Nephron progenitor cell (in vitro differentiated cells): ENCODE results near the gene PLCH1.

ENCODE experiments used
- DNase-seq: peaks from one replicate; pipeline ENCODE4 v3.0.0; 2021
- H3K27ac Mint-ChIP-seq: 2 replicates; pipeline ENCODE4 v1.8.0; 2021; ENCODE audit warnings: mild to moderate bottlenecking, moderate library complexity, mixed read lengths
- H3K27me3 Mint-ChIP-seq: 2 replicates; pipeline ENCODE4 v1.8.0; 2021; ENCODE audit warnings: mild to moderate bottlenecking, low read depth, mixed read lengths; ENCODE audit not compliant: poor library complexity
- H3K36me3 Mint-ChIP-seq: 2 replicates; pipeline ENCODE4 v1.8.0; 2021; ENCODE audit warnings: low read depth, mixed read lengths
- H3K4me1 Mint-ChIP-seq: 2 replicates; pipeline ENCODE4 v1.8.0; 2021; ENCODE audit warnings: mixed read lengths
- H3K4me3 Mint-ChIP-seq: 2 replicates; pipeline ENCODE4 v1.8.0; 2021; ENCODE audit warnings: mild to moderate bottlenecking, moderate library complexity, mixed read lengths
- H3K9me3 Mint-ChIP-seq: 2 replicates; pipeline ENCODE4 v1.8.0; 2021; ENCODE audit warnings: mild to moderate bottlenecking, moderate library complexity, mixed read lengths
- CTCF ChIP-seq: fragments of 200-600 bp; sonication (generic); IDR thresholded peaks from 2 replicates; pipeline ENCODE4 v1.5.0; 2021; ENCODE audit warnings: antibody characterized with exemption

The PLCH1 gene

GRCh38 chr3:155744626-155745324 lies at the start of gene PLCH1:
PLCH1 (minus strand) TSS chr3:155745071; CDS start chr3:155704224, 40,847 bp downstream.
- peak within 1 kb of the TSS; percentile 99 for H3K27ac Mint-ChIP-seq
- no peaks in the 10 kb centered on the region for H3K36me3 Mint-ChIP-seq
- no peak for TF ChIP-seq CTCF
- no peaks in the 10 kb centered on the region for H3K9me3 Mint-ChIP-seq
- peaks cover 93% of the 10 kb centered on the region for H3K4me1 Mint-ChIP-seq
- no peaks in the 10 kb centered on the region for H3K27me3 Mint-ChIP-seq
- H3K4me3 Mint-ChIP-seq: peak within 1 kb of the TSS; percentile 99
- peak; percentile 75 for DNase-seq

- Mint-ChIP-seq H3K4me3 (no peak overlapping the region), H3K4me1 (peaks cover 4% of the 10 kb centered on the region), H3K36me3 (peaks cover 83% of the 10 kb centered on the region), H3K27me3 (peaks cover 6% of the 10 kb centered on the region), H3K27ac (no peak overlapping the region), H3K9me3 (peaks cover 51% of the 10 kb centered on the region)
- no peak for DNase-seq
- no peak for TF ChIP-seq CTCF
Measured at GRCh38 chr3:155792532-155792931, 47.7 kb upstream of the PLCH1 start.

GRCh38 chr3:155791190-155791589 lies 46.3 kb upstream of the PLCH1 start:
- Mint-ChIP-seq H3K36me3 (peaks cover 70% of the 10 kb centered on the region), H3K4me1 (peaks cover 4% of the 10 kb centered on the region), H3K27me3 (peaks cover 6% of the 10 kb centered on the region), H3K4me3 (no peak overlapping the region), H3K9me3 (peaks cover 38% of the 10 kb centered on the region), H3K27ac (no peak overlapping the region)
- no peak for TF ChIP-seq CTCF
- DNase-seq: no peak

GRCh38 chr3:155790272-155790925 lies 45.5 kb upstream of the PLCH1 start:
- Mint-ChIP-seq H3K4me1 (peaks cover 4% of the 10 kb centered on the region), H3K4me3 (no peak overlapping the region), H3K36me3 (peaks cover 62% of the 10 kb centered on the region), H3K9me3 (peaks cover 33% of the 10 kb centered on the region), H3K27me3 (peaks cover 6% of the 10 kb centered on the region), H3K27ac (no peak overlapping the region)
- no peak for TF ChIP-seq CTCF
- no peak for DNase-seq

GRCh38 chr3:155785662-155786295 lies 40.9 kb upstream of the PLCH1 start:
- Mint-ChIP-seq H3K27ac (peak overlapping the region; percentile 14), H3K36me3 (peaks cover 44% of the 10 kb centered on the region), H3K4me1 (peaks cover 4% of the 10 kb centered on the region), H3K4me3 (no peak overlapping the region), H3K9me3 (peaks cover 23% of the 10 kb centered on the region), H3K27me3 (no peaks in the 10 kb centered on the region)
- no peak for DNase-seq
- no peak for TF ChIP-seq CTCF
